Esophagus mucosa (tissue), 1 donor: ENCODE data around the gene FGF12. TPM values are rescaled to one million over a fixed set of nuclear protein-coding genes. Genes with fewer than 3 reads are reported as not detected.

Experiments
- ATAC-seq: fragments of 200-7000 bp; cut with Tn5 transposase; one replicate; pipeline ENCODE4 v1.9.1; 2020
- total RNA-seq: library from RNA; stranded (reverse); gene quantifications from one replicate; pipeline ENCODE4 v1.2.4, GENCODE V29; 2023
- donor health status: DM: yes; HTN: yes; CAD: no.

The FGF12 gene
- total RNA-seq, 1 donor from 2014 or later = 0.72 TPM

GRCh38 chr3:192177383-192177782 is 550.0 kb downstream of the FGF12 start:
- no peak for ATAC-seq

GRCh38 chr3:192174283-192174682 is 553.1 kb downstream of the FGF12 start:
- no peak for ATAC-seq

- no peak for ATAC-seq
Measured at GRCh38 chr3:192171213-192171612, 556.1 kb downstream of the FGF12 start.

DNA sequence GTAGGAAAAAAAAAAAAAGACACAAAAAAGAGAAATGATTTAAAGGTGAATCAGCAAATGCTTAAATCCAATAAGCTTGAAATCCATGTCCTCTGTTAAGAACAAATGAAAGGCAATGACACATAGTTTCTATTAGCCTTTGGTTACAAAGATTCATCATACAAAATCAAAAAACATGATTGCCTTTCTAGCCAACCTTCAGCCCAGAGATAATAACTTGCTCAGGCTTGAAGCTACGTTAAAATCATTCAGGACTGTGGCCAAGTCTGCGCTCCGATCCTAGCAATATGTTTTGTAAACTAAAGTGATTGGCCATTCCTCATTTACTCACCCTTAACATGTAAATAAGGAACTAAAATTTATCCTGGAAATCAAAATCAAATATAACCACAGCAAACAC is 556.7 kb downstream of the FGF12 start:
- peak; percentile 54 for ATAC-seq

GRCh38 chr3:192170031-192170430 is 557.3 kb downstream of the FGF12 start:
- no peak for ATAC-seq

DNA sequence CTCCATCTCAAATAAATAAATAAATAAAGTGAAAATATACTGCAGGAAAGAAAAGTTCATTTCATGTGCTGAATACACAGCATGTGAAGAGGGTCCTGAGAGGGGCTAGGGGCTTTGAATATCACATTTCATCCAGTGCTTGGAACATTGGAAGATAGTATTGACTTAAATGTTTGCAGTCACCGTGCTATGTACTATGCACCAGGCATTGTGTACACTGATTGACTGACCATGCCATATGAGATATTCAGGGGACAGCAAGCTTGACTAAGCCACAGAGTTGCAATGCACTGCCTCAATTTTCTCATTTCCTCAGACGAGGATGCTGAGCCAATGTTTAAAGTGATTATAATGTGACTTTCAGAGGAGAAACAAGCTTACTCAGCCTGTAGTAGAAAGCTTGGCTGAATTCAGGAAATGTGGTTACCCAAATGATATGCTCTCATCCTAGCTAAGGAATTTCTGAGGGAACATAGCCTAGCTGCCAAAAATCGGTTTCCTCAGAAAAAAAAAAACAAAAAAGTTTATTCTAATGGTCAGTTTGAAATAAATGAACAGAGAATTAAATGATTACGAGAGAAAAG is 557.9 kb downstream of the FGF12 start:
- ATAC-seq = no peak

- no peak for ATAC-seq
Measured at GRCh38 chr3:192168202-192168601, 559.1 kb downstream of the FGF12 start.

DNA sequence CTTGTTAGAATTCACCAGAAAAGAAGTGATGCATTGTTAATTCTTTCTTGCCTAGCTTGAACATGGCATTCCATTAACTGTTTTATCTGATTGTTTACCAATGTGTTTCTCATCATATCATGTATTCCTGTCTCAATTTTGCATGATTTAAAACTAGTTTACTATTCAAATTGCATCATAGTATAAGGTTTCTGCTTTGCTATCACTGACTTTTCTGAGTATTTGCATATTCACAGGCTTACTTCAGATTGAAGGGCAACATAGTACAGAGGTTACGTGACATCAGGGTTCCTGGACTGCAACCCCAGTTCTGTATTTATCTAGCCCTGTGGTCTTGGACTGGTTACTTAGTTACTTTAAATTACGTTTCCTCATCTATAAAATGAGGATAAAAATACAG is 561.8 kb downstream of the FGF12 start:
- ATAC-seq = no peak

- no peak for ATAC-seq
Measured at GRCh38 chr3:192161661-192162060, 565.7 kb downstream of the FGF12 start.

GRCh38 chr3:192156382-192156781 is 571.0 kb downstream of the FGF12 start:
- no peak for ATAC-seq

DNA sequence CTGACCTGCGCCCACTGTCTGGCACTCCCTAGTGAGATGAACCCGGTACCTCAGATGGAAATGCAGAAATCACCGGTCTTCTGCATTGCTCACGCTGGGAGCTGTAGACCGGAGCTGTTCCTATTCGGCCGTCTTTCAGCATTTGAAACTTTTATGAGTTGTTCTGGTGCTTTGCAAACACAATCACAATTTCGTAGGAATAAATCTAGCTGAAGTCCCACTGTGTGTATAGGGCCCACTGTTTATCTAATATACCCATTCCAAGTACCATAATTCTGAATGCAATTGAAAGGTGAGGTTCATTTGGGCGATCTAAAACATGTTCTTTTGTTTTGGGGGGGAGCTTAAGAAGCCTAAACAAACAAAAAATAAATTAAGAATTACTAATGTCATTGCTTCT is 572.1 kb downstream of the FGF12 start:
- no peak for ATAC-seq

DNA sequence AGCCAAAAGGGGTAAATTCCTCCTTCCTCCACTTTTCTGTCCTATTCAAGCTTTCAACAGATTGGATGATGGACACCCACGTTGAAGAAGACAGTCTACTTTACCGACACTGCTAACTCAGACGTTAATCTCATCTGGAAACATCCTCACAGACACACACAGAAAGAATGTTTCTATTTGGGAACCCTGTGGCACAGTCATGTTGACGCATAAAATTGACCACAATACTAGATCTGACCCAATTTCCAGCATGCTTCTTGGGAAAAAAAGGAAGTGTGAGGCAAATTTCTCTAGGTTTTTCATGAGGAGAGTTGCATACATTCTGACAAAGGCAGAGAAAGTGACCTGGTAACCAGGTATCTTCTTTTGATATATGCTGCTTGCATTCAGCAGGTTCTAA is 594.1 kb downstream of the FGF12 start:
- no peak for ATAC-seq

DNA sequence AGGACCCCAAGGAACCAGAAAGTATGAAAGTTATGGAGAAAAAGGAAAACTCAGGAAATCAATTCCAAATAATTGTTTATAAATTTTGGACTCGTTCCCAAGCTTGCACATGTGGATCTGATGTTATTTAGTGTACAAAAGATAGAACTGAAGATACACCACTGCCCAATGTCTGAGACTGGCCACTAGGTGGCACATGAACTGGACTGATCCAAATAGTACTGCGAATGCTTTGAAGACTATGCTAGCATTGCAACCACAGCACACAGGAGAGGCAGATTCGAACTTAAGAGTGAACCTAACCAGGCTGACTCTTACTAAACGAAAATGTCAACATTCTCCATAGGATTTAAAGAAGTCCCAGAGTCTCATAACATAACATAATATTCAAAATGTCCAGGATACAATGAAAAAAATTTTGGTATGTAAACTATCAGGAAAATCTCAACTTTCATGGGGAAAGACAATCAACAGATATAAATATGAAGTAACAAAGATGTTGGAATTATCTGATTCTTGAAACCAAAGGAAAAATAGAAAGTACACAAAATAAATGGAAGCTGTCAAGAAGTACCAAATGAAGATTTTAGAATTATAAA is 596.7 kb downstream of the FGF12 start:
- peak; percentile 83 for ATAC-seq

DNA sequence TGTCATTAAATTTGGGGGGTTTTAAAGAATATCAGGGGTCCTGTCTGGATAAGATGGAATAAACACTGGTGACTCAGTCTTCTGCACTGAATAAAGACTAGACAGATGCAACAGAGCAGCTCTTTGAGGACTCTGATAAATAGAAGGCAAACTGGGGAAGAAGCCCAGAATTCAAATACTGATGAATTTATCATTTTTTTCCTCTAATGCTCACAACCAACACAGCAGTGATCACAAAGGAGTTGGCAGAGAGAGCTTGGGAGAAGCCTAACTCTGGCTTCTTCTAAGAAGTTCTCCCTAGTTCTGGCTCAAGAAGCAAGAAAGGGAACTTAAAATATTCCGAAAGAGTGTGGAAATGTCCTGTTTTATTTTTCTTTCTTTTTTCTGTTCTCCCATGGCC is 597.8 kb downstream of the FGF12 start:
- ATAC-seq = no peak

GRCh38 chr3:192128922-192129321 is 598.4 kb downstream of the FGF12 start:
- no peak for ATAC-seq

DNA sequence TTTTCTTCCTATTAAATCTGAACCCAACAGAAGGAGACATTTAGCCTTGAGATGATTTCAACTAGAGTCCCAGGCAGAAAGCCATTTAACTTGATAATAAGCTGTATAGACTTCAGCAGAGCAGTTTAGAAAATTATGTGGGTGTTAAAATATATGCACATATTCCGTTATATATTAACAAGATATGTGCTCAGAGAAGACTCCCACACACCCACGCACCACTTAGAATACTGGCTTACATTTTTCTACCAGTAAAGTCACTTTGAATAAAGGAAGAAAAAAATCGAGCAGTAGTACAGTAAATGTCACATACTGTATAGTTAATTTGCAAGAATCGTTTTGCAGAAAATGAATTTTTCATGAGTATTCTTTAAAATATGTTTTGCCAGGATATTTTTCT is 599.3 kb downstream of the FGF12 start:
- no peak for ATAC-seq

- no peak for ATAC-seq
Measured at GRCh38 chr3:192122832-192123594, 604.3 kb downstream of the FGF12 start.

GRCh38 chr3:192121923-192122322 is 605.4 kb downstream of the FGF12 start:
- ATAC-seq = no peak

DNA sequence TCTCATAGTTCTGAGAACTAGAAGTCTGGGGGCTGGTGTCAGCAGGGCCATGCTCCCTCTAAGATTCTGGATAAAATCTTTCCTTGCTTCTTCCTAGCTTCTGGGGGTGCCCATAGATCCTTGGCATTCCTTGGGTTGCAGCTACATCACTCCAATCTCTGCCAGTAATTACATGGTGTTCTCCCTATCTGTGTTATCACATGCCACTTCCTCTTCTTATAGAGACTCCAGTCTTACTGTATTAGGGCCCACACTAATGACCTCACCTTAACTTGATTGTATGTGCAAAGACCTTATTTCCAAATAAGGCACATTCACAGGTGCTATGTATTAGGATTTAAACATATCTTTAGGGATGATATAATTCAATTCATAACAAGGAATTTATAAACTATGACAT is 618.5 kb downstream of the FGF12 start:
- ATAC-seq = no peak

GRCh38 chr3:192106543-192106942 is 620.8 kb downstream of the FGF12 start:
- ATAC-seq = no peak

DNA sequence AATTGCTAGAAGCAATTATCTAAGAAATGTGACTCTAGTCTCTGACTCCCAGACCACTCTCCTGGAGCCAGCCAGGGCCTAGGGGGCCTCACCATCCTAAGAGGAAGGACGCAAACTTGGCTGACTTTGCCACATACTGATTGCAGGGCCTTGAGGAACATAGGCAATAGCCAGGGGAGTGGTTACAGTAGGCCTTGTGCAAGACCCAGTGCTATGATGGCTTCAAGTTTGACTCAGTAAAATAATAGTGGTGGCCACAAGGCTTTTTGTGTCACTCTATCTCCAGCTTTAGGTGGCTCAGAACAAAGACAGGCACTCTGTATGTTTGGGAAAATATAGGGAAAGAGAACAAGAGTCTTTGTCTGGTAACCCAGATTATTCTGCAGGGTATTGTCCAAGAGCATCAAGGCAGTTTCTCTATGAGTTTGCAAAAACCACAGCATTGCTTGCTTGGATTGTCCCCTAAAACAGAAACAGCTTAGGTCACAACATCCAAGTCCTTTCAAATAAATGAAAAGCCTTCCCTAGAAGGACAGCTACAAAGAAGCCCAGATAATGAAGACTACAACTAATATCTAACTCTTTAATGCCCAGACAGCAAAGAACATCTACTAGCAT is 634.8 kb downstream of the FGF12 start:
- no peak for ATAC-seq

- no peak for ATAC-seq
Measured at GRCh38 chr3:192091831-192092230, 635.5 kb downstream of the FGF12 start.

GRCh38 chr3:192090586-192090985 is 636.8 kb downstream of the FGF12 start:
- no peak for ATAC-seq
